Lung microvascular endothelial cell (primary cell): Measurements from ENCODE around the gene IQCE. TPM values are rescaled to one million over a fixed set of nuclear protein-coding genes. Genes with fewer than 3 reads are reported as not detected.
A peak's percentile ranks its signal among the peaks of the same experiment; 100 is the strongest.

Experiments used
- DNase-seq, 2 donors: peaks; one replicate each; pipeline versions ENCODE4 v3.0.0 to v3.0.0-alpha.2; 2010; ENCODE audit warnings: low read depth in 2 of 2
- total RNA-seq: library from RNA; depleted of rRNA; stranded (reverse); fragments of >200 nt; gene quantifications from 2 replicates; pipeline ENCODE4 v1.2.1, GENCODE V29; 2014

The IQCE gene
- total RNA-seq, 1 donor from 2014 or later = 6.0 TPM

DNA sequence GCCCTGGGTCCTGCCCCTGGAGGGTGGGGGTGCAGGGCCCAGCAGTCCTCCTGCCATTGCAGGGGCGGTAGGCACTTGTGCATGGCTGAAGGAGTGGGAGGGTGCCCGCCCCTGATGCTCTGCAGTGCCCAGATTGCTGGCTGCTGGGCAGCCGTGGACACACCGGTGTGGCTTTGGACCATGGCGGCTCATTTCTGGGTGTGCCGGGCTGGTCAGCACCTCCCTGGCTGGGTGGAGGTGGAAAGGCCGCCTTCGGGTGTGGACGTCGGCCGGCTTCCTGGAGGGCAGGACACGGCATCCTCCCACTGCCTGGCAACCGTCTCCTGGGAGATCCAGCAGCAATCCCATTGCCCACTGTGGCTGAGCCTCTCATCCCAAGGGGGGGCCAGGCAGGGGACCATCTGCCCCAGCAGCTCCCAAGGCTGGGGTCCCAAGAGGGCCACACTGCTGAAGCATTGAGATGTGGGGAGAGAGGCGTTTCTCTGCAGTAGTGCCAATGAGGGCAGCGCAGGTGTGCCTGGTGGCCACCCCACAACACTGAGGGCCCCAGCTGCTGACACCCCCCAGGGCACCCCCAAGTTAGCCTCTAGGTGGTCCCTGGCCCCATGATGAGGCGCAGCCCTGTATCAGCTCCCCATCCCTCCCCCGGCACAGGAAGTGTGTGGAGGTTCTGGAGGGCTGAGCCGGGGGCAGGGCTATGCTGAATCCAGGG, 85.9 kb downstream of the IQCE start:
- peak; percentile 36 to 41 for DNase-seq

DNA sequence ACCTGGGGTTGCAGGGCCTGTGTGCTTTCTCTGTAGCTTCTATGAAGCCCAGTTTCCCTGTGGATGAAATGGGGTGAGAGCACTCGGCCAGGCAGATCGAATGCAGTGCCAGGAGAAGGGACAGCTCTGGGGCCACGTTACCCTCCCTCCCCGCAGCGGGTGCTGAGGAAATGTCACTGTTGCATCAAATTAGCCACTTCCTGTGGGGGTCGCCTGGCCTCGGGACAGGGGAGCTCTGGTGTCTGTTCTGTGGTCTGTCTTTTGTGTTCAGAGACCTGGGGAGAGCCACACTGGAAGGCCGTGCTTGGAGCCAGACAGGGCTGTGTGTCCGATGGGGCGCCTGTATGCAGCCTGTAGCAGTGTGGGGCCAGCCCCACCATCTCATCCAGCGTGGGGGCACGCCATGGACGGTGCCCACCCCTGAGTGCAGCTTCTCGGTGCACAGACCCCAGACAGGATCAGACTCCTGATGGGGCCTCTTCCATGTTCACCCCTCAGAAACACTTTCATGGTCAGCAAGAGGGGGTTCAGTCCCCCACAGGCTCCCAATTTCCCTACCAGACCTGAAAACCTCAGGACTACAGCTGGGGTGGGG, 86.6 kb downstream of the IQCE start:
- peak; percentile 43 to 73 for DNase-seq

DNA sequence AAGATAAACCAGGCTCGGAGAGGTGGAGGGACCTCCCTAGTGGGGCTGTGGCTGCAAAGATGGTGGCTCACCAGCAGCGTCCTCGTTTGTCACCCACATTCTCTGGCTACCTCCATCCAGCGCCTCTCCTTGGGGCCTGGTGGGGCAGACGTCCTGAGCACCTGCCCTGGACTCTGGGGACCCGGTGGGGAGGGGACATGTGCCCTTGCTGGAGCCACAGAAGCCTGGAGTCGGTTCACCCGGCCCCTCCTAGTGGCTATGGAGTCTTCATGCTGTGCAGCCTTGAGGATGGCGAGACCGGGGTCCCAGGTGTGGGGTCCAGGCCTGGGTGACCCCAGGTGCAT, 87.5 kb downstream of the IQCE start:
- DNase-seq = no peak

DNA sequence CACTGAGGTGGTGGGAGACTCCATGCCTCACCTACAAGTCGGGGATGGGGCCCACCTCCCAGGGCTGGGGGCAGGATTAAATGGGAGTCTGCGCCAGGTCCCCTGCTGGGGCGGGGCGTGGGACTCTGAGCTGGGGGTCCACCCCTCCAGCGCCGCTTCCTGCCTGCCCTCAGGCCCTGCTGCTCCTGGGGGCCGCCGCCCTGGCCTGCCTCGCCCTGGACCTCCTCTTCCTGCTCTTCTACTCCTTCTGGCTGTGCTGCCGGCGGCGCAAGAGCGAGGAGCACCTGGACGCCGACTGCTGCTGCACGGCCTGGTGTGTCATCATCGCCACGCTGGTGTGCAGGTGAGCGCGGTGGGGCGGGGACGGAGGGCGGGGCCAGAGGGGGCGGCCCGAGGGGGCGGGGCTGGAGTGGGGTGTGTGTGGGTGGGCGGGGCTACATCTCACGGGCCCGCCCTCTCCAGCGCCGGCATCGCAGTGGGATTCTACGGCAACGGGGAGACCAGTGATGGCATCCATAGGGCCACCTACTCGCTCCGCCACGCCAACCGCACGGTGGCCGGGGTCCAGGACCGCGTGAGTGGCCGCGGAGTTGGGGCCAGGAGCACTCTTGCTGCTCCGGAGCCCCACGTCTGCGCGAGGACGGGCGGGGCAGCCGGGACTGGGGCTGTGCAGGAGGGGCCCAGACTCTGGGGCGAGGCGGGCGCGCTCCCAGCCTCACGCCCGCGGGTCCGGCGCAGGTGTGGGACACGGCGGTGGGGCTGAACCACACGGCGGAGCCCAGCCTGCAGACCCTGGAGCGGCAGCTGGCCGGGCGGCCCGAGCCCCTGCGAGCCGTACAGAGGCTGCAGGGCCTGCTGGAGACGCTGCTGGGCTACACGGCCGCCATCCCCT, 88.1 kb downstream of the IQCE start:
- DNase-seq = no peak

DNA sequence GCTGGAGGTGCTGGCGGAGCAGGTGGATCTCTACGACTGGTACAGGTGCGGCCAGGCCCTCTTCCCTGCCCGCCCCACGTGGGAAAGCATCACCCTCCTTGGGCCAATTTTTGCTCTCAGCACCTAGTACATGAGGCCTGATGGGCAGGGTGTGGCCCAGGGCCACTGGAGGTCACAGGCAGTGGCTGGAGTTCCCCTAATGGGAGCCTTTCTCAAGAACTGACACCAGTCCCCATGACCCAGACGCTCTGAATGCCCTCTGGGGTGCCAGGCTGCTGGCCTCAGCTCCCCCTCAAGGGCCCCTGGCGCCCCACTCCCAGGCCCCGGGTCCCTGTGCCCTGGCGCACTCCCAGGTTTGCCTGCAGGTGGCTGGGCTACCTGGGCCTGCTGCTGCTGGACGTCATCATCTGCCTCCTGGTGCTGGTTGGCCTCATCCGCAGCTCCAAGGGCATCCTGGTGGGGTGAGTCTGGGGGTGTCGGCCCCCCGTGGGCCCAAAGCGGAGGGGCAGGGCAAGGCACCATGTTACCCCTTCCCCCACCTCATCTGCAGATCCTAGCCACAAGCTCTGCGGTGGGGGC, 88.9 kb downstream of the IQCE start:
- no peak for DNase-seq

DNA sequence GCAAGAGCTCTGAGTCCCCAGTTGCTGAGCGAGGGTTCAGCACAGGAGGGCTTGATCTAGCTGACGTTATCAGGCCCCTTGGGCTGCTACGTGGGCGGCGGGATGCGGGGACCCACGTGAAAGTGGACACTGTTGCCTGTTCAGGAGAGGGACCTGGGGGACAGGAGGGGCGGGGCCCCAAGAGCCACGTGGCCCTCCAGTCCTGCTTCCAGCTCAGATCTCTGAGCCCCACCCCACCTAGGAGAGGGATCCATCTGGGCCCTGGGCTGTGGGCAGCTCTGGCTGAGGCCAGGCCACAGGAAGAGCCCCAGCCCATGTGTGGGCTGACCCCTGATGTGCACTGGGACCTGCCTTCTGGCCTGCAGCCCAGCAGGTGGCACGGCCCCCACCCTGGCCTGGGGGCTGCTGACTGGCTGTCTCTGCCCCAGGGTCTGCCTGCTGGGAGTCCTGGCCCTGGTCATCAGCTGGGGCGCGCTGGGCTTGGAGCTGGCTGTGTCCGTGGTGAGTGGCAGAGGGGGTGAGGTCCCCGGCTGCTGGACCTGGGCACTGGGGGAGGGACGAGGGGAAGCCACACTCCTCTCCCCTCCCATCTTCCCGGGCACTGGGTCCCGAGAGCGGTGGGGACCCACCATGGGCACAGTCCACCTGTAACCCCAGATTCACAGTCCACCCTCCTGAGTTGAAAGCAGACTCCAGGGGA, 90.5 kb downstream of the IQCE start:
- DNase-seq = peak in 1 of 2 donors; percentile 30

DNA sequence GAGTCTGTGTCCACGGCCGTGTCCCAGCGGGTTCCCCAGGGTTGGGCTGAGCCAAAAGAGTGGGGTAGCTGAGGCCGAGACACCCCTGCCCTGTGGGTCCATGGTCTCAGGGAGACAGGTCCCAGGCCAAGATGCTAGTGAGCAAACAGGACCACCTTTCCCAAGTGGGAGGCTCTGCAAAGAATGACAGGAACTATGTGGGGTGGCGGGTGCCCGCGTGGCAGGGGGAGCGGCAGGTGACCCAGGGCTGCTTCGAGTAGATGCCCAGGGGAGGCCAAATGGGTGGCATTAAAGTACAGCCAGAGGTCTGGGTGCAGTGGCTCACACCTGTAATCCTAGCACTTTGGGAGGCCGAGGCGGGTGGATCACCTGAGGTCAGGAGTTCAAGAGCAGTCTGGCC, 91.2 kb downstream of the IQCE start:
- no peak for DNase-seq

DNA sequence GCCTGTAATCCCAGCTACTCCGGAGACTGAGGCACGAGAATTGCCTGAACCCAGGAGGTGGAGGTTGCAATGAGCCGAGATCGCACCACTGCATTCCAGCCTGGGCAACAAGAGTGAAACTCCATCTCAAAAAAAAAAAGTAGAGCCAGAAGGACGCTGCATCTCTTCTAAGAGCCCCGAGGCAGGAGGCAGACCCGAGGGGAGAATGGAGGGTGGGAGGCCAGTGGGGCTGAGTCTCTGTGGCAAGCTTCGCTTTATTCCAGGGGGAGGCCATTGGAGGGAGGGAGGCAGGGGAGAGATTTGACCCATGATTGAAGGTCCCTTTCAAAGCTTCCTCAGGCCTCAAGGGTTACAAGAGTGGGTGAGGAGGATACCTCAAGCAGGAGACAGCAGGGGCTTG, 91.7 kb downstream of the IQCE start:
- DNase-seq = no peak

DNA sequence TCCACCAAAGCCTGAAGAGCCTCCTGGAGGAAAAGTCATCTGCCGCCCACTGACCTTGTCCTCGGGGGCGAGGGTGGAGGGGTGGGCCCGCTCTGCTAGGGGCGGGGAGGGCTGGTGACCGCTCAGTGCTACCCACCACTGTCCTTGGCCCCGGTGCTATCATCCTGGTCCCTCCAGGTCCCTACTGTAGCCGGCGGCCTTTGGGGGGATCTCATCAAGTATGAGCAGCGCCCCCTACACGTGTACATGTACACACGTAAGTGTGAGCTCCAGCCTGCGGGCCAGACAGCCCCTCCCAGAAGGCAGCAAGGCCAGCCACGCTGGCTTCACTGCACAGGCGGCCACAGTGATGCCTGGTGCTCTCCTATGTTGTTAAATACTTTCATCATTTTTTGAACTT, 92.6 kb downstream of the IQCE start:
- peak; percentile 35 to 73 for DNase-seq

DNA sequence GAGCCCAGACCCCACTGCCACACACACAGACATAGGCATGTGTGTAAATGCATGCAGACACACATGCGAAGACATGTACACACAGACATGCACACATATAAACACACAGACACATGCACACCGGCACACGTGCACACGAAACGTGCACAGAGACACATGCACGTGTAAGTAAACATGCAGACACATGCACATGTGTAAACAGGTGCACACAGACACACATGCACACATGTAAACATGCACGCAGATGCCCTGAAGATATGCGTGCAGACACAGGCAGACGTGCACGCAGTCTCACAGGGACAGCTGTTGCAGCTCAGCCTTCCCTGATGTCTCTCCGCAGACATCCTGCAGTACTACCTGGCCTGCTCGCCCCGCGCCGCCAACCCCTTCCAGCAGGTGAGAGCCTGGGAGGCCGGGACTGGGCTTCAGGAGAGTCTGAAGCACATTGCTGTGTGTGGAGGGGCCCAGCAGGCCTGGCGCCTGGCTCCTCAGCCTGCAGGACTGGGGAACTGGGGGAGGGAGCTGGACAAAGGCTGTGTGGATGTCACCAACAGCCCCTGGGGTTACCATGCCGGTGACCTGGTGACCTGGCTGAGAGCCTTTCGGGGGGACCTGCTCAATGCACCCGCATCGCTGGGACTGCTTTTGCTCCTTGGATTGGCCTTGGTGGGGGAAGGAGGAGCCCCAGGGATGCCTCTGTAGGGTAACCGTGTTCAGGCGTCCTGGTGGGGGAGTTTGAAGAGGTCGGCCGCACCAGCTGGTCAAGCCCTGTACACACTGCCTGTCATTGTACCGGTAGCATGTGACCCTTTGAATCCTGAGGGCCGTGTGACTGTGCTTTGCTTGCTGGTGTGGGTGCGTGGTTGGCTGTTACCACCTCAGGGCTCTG, 93.3 kb downstream of the IQCE start:
- DNase-seq = no peak

DNA sequence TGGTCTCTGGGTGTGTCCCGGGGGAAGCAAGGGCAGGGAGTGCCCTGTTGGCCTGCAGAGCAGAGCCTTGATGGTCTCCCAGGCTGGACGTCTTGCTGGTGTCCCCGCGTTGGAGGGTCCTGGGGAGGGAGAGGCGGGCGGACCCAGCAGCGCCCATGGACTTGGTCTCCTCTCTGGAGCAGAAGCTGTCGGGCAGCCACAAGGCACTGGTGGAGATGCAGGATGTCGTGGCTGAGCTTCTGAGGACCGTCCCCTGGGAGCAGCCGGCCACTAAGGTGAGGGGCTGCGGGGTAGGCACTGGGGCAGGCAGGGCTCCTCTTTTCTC, 93.9 kb downstream of the IQCE start:
- no peak for DNase-seq

DNA sequence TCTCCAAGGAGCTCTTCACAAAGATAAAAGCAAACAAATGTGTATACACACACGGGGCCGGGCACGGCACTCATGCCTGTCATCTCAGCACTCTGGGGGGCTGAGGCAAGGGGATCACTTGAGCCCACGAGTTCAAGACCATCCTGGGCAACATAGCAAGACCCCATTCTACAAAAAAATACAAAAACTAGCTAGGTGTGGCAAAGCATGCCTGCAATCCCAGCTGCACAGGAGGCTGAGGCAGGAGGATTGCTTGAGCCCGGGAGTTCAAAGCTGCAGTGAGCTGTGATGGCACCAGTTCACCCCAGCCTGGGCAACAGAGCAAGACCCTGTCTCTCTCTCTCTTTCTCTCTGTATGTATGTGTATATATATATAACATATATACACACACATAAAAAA, 95.3 kb downstream of the IQCE start:
- DNase-seq = no peak

DNA sequence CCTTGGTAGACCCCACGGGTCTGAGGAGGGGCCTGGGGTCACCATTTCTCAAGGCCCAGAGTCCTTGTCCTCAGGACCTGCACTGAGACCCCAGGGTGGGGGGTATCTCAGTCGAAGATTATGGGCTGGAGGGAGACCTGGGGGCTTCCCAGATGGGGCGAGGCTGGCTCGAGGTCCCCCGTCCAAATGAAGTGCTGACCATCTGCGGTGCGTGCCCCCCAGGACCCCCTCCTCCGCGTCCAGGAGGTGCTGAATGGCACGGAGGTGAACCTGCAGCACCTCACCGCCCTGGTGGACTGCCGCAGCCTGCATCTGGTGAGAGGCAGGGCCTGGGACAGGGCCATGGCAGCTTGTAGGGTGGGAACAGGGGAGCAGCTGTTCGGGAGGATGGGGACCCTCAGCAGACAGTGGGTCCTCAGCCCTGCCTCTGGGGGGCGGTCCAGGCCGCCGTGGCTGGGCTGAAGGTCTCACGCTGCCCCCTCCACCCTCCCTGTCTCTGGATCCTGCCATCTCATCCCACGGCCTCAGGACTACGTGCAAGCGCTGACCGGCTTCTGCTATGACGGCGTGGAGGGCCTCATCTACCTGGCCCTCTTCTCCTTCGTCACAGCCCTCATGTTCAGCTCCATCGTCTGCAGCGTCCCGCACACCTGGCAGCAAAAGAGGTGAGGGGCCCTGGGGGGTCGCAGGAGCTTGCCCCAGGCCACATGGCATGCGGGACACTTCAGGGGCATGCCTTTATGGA, 97.3 kb downstream of the IQCE start:
- DNase-seq = no peak

DNA sequence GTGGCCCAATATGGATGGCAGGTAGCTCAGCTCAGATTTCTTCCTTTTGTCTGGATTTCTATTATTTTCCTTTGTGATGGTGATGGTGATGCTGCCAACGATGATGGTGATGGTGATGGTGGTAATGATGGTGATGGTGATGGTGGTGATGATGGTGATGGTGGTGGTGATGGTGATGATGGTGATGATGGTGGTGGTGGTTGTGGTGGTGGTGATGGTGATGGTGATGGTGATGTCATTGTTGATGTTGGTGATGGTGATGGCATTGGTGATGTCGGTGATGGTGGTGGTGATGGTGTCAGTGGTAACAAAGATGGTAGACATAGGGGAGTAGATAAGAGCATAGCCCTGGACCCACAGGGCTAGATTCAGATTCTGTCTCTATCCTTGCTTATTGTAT, 98.4 kb downstream of the IQCE start:
- no peak for DNase-seq

DNA sequence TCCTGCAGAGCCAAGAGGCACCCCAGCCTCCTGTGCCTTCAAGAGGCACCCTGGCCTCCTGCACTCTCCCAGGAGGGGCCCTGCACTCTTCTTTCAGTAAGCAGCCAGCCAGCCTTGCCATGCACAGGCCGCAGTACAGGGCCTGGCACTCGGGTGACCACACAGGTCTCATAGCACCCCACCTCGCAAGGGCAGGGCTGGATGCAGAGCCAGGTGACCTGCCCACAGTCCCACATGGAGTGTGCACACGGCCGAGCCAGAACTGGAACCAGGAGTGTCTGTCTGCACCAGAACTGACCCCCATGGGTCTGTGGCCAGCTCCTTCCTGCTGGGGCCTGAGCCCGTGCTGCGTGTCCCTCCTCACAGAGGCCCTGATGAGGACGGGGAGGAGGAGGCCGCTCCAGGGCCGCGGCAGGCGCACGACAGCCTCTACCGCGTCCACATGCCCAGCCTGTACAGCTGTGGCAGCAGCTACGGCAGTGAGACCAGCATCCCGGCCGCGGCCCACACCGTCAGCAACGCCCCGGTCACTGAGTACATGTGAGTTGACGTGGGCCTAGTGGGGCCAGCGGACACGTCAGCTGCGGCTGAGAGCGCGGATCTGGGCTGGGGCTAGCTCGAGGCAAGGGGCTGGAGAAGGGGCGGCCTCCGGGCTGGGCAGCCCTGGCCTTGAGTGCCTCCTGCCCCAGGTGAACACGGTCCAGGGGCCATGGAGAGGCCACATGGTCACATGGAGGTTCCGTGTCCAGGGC, 99.3 kb downstream of the IQCE start:
- DNase-seq = no peak

DNA sequence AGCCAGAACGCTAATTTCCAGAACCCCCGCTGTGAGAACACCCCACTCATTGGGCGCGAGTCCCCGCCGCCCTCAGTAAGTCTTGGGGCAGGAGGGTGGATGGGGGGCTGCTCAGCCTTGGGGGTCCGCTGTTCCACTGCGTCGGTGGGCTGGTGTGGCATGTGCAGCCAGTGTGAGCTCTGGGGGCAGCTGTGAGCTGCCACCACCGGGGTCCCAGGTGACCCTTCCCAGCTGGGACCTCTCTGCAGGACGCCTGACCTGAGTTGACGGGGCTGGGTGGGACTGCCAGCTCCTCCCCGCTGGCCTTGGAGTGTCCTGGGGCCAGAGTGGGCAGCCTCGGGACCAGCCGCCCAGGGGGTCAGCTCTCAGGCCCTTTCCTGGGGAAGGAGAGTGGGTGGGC, 100.2 kb downstream of the IQCE start:
- DNase-seq = no peak

DNA sequence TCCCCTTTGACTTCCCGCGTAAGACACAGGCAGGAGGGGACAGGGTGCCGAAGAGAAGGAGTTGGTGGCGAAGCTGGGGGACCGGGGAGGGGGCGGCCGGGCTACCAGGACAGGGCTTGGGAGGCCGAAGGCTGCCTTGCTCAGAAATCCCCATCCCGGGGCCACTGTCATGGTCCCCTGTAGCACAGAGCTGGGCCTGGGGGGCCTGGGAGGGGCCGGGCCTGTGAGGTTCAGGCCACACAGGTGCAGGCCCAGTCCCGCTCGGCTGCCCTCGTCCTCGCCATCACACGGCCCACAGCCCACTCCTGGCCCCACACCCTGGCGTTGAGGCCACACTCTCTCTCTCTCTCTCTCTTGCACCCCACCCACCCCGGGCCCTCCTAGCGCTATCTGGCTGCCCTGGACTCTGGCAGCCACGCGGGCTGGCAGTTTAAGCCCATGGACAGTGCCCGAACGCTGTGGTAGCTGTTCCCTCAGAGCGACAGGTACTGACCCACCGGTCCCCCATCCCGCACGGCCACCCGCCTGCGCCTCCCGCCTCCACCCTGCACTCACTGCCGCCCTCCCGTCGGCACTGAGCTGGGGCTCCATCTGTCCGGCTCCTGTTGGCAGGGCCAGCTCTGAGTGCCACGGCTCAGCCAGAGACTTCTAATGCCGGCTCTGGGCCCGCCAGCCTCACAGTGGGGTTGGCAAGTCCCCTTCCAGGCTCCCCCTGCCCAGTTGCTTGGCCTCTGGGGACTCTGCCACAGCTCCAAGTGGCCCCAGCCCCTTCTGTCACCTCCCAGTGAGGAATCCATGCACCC, 101.0 kb downstream of the IQCE start:
- no peak for DNase-seq

DNA sequence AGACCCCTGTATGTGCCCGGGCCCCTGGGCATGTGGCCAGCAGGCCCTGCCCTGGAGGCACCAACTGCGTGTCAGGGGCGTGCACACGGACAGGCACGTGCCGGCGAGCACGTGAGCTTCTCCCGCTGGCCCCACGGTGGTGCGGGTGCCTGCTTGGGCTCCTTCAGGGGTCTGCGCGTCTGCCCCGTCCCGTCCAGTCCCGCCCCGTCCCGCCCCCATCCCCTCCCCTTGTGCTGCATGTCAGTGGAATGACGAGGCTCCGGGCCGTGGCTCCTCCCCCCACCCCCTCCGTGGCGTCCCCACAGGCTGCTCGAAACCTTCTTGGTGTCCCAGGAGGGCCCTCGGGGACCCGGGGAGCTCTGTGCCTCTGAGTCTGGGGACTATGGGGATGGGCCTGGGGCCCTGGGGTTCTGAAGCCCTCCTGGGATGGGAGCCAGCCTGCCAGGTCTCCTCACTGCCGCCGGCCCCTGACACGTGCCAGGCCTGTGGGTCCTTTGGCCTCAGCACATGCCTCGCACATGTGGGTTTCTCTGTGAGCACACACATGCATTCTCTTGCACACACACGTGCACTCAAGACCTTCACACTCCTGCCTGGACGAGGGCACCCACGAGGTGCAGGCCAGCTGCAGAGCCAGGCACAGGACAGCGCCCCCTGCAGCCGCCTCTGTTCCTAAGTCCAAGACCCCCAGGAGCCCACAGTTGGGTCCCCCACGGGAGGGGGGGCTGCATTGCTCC, 101.7 kb downstream of the IQCE start:
- DNase-seq = no peak
